Memory B cell (primary cell): ENCODE results near the gene ZFP92.

ENCODE experiments used
- ATAC-seq: fragments of 150-1000 bp; cut with Tn5 transposase; 2 replicates; pipeline ENCODE4 v1.10.0; 2021; ENCODE audit warnings: low read depth, mild to moderate bottlenecking, moderate library complexity
- DNase-seq, 2 donors: peaks; one replicate each; pipeline ENCODE4 v3.0.0; 2022; ENCODE audit warnings: low spot score in 2 of 2
- H3K27ac Mint-ChIP-seq: one replicate; pipeline ENCODE4 v1.8.0; 2022; ENCODE audit warnings: mild to moderate bottlenecking, moderate library complexity, mixed read lengths
- H3K27me3 Mint-ChIP-seq: one replicate; pipeline ENCODE4 v1.8.0; 2022; ENCODE audit warnings: mixed read lengths
- H3K36me3 Mint-ChIP-seq: one replicate; pipeline ENCODE4 v1.8.0; 2022; ENCODE audit warnings: mild to moderate bottlenecking, mixed read lengths
- H3K4me1 Mint-ChIP-seq: one replicate; pipeline ENCODE4 v1.8.0; 2022; ENCODE audit warnings: mixed read lengths
- H3K4me3 Mint-ChIP-seq: one replicate; pipeline ENCODE4 v1.8.0; 2022; ENCODE audit warnings: mild to moderate bottlenecking, moderate library complexity, mixed read lengths
- H3K9me3 Mint-ChIP-seq: one replicate; pipeline ENCODE4 v1.8.0; 2022; ENCODE audit warnings: mixed read lengths

The ZFP92 gene

DNA sequence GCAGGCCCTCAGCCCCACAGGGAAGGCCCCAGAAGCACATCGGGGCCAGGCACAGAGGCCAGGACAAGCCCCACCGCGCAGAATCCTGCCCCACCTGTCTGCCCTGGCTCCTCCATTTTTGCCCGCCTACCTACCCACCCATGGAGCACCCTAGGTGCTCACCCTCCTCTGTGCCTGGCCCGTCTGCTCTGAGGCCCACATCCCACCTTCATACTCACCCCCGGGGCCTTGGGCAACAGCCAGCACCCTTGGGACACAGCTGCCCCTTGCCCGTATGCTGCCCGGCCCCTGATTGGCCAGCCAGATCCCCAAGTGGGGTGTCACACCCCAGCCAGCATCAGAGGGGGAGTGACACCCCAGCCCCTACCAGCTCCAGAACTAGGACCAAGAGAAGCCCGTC, 45.4 kb downstream of the ZFP92 start:
- no peak overlapping the region for H3K27ac Mint-ChIP-seq
- no peaks in the 10 kb centered on the region for H3K9me3 Mint-ChIP-seq
- no peak for ATAC-seq
- H3K4me3 Mint-ChIP-seq: no peak overlapping the region
- no peaks in the 10 kb centered on the region for H3K4me1 Mint-ChIP-seq
- no peak for DNase-seq
- H3K36me3 Mint-ChIP-seq: peaks cover 9% of the 10 kb centered on the region
- no peaks in the 10 kb centered on the region for H3K27me3 Mint-ChIP-seq

- Mint-ChIP-seq H3K27ac (no peak overlapping the region), H3K9me3 (no peaks in the 10 kb centered on the region), H3K27me3 (no peaks in the 10 kb centered on the region), H3K4me1 (no peaks in the 10 kb centered on the region), H3K4me3 (no peak overlapping the region), H3K36me3 (peaks cover 9% of the 10 kb centered on the region)
- DNase-seq: no peak
- no peak for ATAC-seq
Observed at GRCh38 chrX:153457136-153457825, 46.0 kb downstream of the ZFP92 start.

- Mint-ChIP-seq H3K4me3 (no peak overlapping the region), H3K36me3 (peaks cover 9% of the 10 kb centered on the region), H3K9me3 (no peaks in the 10 kb centered on the region), H3K27ac (no peak overlapping the region), H3K4me1 (no peaks in the 10 kb centered on the region), H3K27me3 (no peaks in the 10 kb centered on the region)
- ATAC-seq (no peak), DNase-seq (no peak)
Observed at GRCh38 chrX:153457827-153458466, 46.7 kb downstream of the ZFP92 start.

DNA sequence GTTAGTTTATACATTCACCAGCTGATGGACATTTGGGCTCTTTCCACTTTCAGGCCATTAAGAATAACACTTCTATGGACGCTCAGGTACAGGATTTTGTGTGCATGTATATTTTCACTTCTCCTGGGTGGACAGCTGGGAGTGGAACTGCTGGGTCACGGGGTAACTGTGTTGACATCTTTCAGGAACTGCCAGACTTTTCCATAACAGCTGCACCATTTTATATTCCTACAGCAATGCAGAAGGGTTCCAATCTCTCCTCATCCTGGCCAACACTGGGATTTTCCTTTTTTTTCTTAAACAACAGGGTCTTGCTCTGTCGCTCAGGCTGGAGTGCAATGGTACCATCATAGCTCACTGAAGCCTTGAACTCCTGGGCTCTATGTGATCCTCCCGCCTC, 47.2 kb downstream of the ZFP92 start:
- no peaks in the 10 kb centered on the region for H3K27me3 Mint-ChIP-seq
- ATAC-seq (no peak), DNase-seq (no peak)
- no peaks in the 10 kb centered on the region for H3K4me1 Mint-ChIP-seq
- peaks cover 9% of the 10 kb centered on the region for H3K36me3 Mint-ChIP-seq
- no peak overlapping the region for H3K27ac Mint-ChIP-seq
- no peak overlapping the region for H3K4me3 Mint-ChIP-seq
- H3K9me3 Mint-ChIP-seq: no peaks in the 10 kb centered on the region

- ATAC-seq (no peak), DNase-seq (no peak)
- peaks cover 12% of the 10 kb centered on the region for H3K36me3 Mint-ChIP-seq
- H3K9me3 Mint-ChIP-seq: no peaks in the 10 kb centered on the region
- no peaks in the 10 kb centered on the region for H3K4me1 Mint-ChIP-seq
- H3K27me3 Mint-ChIP-seq: no peaks in the 10 kb centered on the region
- H3K4me3 Mint-ChIP-seq: no peak overlapping the region
- no peak overlapping the region for H3K27ac Mint-ChIP-seq
Observed at GRCh38 chrX:153459986-153460385, 48.7 kb downstream of the ZFP92 start.

- H3K4me1 Mint-ChIP-seq: no peaks in the 10 kb centered on the region
- H3K27me3 Mint-ChIP-seq: no peaks in the 10 kb centered on the region
- DNase-seq: peak; percentile 13 to 34
- peaks cover 12% of the 10 kb centered on the region for H3K36me3 Mint-ChIP-seq
- H3K9me3 Mint-ChIP-seq: no peaks in the 10 kb centered on the region
- ATAC-seq: peak; percentile 63
- H3K4me3 Mint-ChIP-seq: no peak overlapping the region
- no peak overlapping the region for H3K27ac Mint-ChIP-seq
Observed at GRCh38 chrX:153460826-153461225, 49.6 kb downstream of the ZFP92 start.
